Amygdala (tissue), 56 donors: ENCODE results near the gene VWF.
"Not testable (repeated sequence)": the region's sequence is repeated elsewhere in the genome, so short reads cannot be mapped to it uniquely, and the experiment has no call there.

Experiments used
- DNase-seq, 56 donors: peaks; one replicate each; lab custom pipeline; 2025; lab: John Stamatoyannopoulos, UW

Gene VWF

GRCh38 chr12:6112004-6112403 lies 12.5 kb downstream of the VWF start:
- DNase-seq, result no peak

DNA sequence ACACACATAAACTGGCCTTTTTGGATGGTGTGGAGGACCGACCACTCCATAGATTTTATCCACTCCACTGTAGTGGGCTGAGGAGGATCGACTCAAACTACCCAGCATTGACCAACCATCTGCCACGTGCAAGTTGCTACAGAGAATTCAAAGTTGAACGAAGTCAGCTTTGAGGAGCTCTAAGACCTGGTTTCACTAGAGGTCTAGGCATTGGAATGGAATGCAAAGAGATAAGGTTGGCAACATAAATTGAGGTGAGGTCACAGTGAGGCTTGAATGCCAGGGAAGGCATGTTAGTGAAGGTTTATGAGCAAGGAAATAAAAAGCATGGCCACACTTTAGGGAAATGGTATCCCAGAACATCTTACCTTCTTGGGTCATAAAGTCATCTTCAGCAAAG lies 14.5 kb downstream of the VWF start:
- DNase-seq, result no peak

- DNase-seq, result no peak
Measured at GRCh38 chr12:6106218-6106617, 18.3 kb downstream of the VWF start.

DNA sequence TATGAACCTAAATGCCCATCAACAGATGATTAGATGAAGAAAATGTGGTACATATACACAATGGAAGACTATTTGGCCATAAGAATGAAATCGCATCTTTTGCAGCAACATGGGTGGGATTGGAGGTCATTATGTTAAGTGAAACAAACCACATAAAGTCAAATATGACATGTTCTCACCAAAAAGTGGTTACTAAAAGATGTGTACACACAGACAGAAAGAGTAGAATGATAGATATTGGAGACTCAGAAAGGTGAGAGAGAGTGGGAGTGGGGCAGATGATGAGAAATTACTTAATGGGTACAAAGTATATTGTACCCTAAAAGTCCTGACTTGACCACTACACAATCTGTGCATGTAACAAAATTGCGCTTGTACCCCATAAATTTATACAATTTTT lies 19.6 kb downstream of the VWF start:
- no peak for DNase-seq

DNA sequence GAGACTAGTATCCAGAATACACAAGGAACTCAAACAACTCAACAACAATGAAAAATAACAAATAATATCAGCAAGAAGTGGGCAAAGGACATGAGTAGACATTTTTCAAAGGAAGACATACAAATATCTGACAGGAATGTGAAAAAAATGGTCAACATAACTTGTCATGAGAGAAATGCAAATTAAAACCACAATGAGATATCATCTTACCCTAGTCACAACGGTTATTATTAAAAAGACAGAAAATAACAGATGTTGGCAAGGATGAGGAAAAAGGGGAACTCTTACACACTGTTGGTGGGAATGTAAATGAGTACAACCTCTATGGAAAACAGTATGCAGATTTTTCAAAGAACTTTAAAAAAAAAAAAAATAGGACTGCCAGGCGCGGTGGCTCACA lies 20.4 kb downstream of the VWF start:
- no peak for DNase-seq

- DNase-seq, result not testable (repeated sequence)
Measured at GRCh38 chr12:6102021-6102420, 22.4 kb downstream of the VWF start.

DNA sequence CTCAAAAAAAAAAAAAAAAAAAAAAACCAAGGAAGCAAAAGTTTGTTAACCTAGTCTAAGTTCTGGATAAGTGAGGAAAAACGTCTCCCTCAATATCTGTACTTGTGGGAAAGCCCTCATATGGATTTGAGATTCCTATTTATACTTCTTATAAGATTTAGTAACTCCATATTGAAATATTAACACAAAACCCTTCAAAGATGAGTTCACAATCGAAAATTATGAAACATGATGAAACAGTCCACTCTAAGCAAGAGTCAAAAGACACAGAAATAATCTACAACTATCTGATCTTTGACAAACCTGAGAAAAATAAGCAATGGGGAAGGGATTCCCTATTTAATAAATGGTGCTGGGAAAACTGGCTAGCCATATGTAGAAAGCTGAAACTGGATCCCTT lies 25.2 kb downstream of the VWF start:
- DNase-seq, result no peak

DNA sequence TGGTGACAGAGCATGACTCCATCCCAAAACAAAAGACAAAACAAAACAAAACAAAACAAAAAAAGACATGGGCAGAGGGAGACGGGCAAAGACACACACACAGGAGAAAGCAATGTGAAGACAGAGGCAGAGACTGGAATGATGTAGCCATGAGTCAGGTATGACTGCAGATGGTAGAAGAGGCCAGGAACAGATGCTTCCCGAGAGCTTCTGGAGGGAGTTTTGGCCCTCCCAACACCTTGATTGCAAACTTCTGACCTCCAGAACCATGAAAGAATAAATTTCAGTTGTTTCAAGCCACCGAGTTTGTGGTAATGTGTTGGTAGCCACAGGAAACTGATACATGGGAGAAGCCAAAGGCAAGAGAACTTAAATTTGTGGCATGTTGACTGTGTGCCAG lies 27.1 kb downstream of the VWF start:
- DNase-seq, result no peak

DNA sequence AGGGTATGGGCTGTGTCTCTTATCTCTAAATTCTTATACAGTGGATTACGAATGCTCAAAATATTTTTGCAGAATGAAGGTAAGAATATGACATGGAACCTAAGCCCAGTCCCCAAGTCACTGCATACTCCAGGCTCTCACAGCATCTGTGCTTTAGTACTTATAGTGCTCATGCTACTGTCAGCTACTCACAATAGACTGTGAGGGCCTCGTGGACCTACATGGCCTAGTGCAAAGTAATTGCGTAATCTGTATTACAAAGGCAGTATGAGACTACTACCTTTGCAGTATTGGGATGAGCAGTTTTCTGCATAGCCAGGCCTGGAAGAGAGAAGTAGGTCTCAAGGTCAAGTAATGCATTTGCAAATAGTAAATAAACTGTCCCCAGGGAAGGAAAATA lies 27.9 kb downstream of the VWF start:
- DNase-seq, result no peak

DNA sequence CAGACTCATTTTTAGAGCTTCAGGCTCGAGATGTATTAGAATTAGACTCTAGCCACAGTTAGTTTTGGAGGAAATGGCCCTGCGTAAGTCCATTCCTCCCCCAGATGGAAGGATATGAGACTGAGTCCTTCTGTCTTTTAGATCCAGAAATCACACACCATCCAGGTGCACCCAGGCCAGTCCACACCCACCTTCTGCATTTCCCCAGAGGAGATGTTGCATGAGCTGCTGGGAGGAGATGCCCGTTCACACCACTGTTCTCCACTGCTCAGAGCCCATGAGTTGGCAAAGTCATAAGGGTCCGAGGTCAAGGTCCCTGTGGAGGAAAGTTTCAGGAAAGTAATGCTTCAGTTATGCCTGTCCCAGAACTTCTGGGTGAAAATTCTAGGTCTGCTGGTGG lies 29.2 kb downstream of the VWF start:
- DNase-seq, result no peak

- DNase-seq, result no peak
Measured at GRCh38 chr12:6093764-6094163, 30.7 kb downstream of the VWF start.

DNA sequence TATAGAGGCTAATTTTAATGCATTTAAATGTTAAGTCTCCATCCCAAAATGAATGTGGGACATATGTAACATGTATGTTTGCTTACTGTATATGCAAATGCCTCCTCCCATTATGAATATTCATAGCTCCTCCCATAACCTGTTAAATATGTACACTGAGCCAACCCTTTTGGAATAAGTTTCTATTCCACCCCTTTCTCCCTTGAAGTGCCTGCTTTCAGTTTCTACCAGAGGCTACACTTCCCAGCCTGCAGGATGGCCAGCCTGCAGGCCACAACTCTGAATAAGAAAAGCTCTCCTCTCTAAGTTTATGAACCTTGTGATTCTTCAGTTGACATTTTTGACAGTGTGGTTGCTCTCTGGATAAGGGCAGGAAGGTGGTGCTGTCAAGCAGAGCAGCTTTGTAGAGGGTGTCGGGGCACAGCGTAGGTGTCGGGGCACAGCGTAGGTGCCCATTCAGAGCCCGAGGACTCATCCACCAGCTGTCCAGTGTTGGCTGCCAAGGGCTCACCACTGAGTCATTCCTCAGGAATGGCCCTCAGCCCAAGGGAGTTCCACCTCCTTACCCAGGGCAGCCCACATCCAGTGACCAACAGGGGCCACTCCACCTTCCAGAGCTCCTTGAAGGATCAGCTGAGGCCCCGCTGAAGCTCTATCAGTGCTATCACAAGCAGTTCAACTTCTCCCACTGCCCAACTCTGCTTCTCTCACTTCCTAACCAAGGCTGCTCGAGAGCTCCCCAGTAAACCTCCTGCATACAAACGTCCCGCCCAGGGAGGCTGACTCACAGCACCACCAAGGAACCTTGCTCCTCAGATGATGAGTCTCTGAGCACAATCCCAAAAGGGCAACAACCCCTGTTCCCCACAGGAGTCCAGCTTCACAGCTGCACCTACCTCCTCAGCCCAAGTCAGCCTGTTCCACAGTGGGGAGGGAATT lies 31.4 kb downstream of the VWF start:
- DNase-seq, result no peak

GRCh38 chr12:6091786-6092566 lies 32.5 kb downstream of the VWF start:
- no peak for DNase-seq

DNA sequence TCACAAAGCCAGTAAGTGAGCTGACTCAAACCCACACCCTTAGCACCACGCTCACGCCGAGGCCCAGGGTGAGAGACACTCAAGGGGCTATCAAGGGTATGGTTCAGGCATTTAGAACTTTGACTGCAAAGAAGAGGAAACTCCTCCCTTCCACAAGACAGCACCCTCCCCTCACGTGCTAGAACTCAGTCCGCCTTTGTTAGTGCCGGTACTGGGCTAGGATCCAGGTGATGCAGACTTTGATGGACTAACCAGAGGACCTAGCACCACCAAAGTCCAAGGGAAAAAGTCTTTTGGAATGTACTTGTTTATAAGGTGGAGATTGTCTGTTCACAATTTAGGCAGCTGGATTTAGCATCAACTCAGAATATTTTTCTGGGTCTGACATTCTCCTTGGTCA lies 33.7 kb downstream of the VWF start:
- DNase-seq, result no peak

- no peak for DNase-seq
Measured at GRCh38 chr12:6088921-6089747, 35.3 kb downstream of the VWF start.

- DNase-seq, result no peak
Measured at GRCh38 chr12:6086316-6086715, 38.2 kb downstream of the VWF start.

- DNase-seq, result no peak
Measured at GRCh38 chr12:6085841-6086240, 38.6 kb downstream of the VWF start.

DNA sequence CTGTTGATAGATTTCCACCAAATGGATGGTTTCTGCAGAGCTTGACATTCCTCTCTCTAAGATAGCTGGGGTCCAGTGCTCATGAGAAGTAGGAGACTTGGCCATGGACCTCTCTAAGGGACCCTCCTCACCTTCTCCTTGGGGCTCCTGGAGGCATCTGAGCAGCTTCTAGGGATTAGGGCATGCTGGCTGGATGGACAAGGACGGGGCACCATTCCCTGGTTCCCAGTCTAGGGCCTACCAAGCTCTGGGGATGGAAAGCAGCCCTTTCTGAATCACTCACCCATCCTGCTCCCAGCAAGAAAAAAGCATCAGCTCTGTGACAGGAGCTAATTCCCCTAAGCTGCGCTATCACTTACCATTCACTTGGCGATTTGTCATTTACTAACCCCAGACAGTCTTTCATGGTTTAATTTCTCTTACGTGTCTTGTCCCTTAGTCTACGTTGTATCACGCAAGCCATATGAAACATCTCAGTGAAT lies 39.5 kb downstream of the VWF start:
- no peak for DNase-seq

- DNase-seq, result peak in 12 of 56 donors; percentile 14 to 55 (median 34)
Measured at GRCh38 chr12:6084261-6084968, 40.1 kb downstream of the VWF start.

DNA sequence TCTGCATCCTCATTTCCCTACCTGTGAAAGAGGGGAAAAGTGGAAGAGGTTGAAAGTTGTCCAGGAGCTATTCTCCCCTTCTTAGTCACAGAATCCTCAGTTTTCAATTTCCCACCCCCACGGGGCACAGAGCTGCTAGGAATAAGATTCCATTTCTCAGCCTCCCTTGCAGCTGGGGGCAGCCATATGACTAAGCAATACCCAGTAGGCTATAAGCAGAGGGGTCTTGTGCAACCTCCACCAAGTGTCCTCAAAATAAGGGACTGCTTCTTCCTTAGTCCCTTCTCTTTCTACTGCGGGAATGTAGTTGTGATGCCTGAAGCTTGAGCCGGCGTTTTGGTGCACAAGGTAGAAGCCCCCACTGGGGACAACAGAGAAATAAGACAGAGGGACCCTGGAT lies 40.9 kb downstream of the VWF start:
- no peak for DNase-seq
